HepG2 (cell line): Measurements from ENCODE around the gene NAA38. TPM values are rescaled to one million over a fixed set of nuclear protein-coding genes. Genes with fewer than 3 reads are reported as not detected.

Source experiments
- CHCHD3 ChIP-seq: sonication (generic); formaldehyde crosslinking; IDR thresholded peaks from 2 replicates; pipeline ENCODE4 v1.8.0; 2022; ENCODE audit warnings: mild to moderate bottlenecking, missing genetic modification reagents, moderate library complexity
- DZIP1 ChIP-seq: sonication (generic); formaldehyde crosslinking; IDR thresholded peaks from 2 replicates; pipeline ENCODE4 v1.5.0; 2020; ENCODE audit warnings: mild to moderate bottlenecking, missing genetic modification reagents
- HDAC2 ChIP-seq: sonication (generic); formaldehyde crosslinking; IDR thresholded peaks from 2 replicates; pipeline ENCODE4 v1.4.0; 2020; ENCODE audit warnings: missing genetic modification reagents
- IRF2 ChIP-seq: IDR thresholded peaks from 2 replicates; pipeline ENCODE4 v1.6.1; 2018; ENCODE audit warnings: missing genetic modification reagents, missing compliant biosample characterization
- KDM5A ChIP-seq: fragments of 200-600 bp; sonication (generic); IDR thresholded peaks from 2 replicates; pipeline ENCODE4 v1.7.0; 2018; ENCODE audit warnings: antibody characterized with exemption, mild to moderate bottlenecking, low read length, borderline replicate concordance
- MAZ ChIP-seq, 2 experiments: sonication (generic) in 1 of 2; formaldehyde crosslinking in 1 of 2; IDR thresholded peaks; 2 replicates each; pipeline versions ENCODE4 v1.5.0 to v1.6.1; 2012 to 2020; ENCODE audit warnings: low read depth in 2 of 2, mild to moderate bottlenecking in 2 of 2, borderline replicate concordance in 1 of 2, improper control_type of control experiment in 1 of 2, low read length in 1 of 2, missing genetic modification reagents in 1 of 2, moderate library complexity in 1 of 2
- MLX ChIP-seq: IDR thresholded peaks from 2 replicates; pipeline ENCODE4 v1.6.1; 2016
- POGK ChIP-seq: sonication (generic); formaldehyde crosslinking; conservative IDR thresholded peaks from 2 replicates; pipeline ENCODE4 v1.8.0; 2022; ENCODE audit warnings: mild to moderate bottlenecking, moderate library complexity, missing genetic modification reagents
- RAD21 ChIP-seq: fragments of 450-650 bp; formaldehyde crosslinking; IDR thresholded peaks from 2 replicates; pipeline ENCODE4 v1.5.0; 2020; ENCODE audit warnings: mild to moderate bottlenecking
- REPIN1 ChIP-seq: sonication (generic); formaldehyde crosslinking; IDR thresholded peaks from 2 replicates; pipeline ENCODE4 v1.8.0; 2022; ENCODE audit warnings: missing genetic modification reagents, low read depth, mild to moderate bottlenecking, borderline replicate concordance
- ZNF142 ChIP-seq: sonication (generic); formaldehyde crosslinking; IDR thresholded peaks from 2 replicates; pipeline ENCODE4 v1.4.0; 2020; ENCODE audit warnings: missing genetic modification reagents
- ZNF160 ChIP-seq: sonication (generic); formaldehyde crosslinking; IDR thresholded peaks from 2 replicates; pipeline ENCODE4 v1.8.0; 2022; ENCODE audit warnings: mild to moderate bottlenecking, inconsistent platforms, missing genetic modification reagents
- ZNF276 ChIP-seq: sonication (generic); formaldehyde crosslinking; IDR thresholded peaks from 2 replicates; pipeline ENCODE4 v1.4.0; 2020; ENCODE audit warnings: mild to moderate bottlenecking, low read depth, missing genetic modification reagents
- ZNF33B ChIP-seq: sonication (generic); formaldehyde crosslinking; IDR thresholded peaks from 2 replicates; pipeline ENCODE4 v1.5.1; 2020; ENCODE audit warnings: mild to moderate bottlenecking, missing genetic modification reagents
- ZNF354B ChIP-seq: sonication (generic); formaldehyde crosslinking; IDR thresholded peaks from 2 replicates; pipeline ENCODE4 v1.8.0; 2022; ENCODE audit warnings: mild to moderate bottlenecking, missing genetic modification reagents
- ZNF777 ChIP-seq: sonication (generic); formaldehyde crosslinking; IDR thresholded peaks from 2 replicates; pipeline ENCODE4 v1.4.0; 2020; ENCODE audit warnings: missing genetic modification reagents
- ZSCAN29 ChIP-seq: sonication (generic); formaldehyde crosslinking; conservative IDR thresholded peaks from 2 replicates; pipeline ENCODE4 v1.4.0; 2020; ENCODE audit warnings: mild to moderate bottlenecking, missing genetic modification reagents
- polyA plus RNA-seq, 8 experiments: library from polyadenylated mRNA; depleted of rRNA in 3 of 8; stranded (reverse) in 7 of 8; unstranded in 1 of 8; fragments of >200 nt; fragmentation: Illumina TruSeq in 4 of 8; extraction: Trizol in 4 of 8; gene quantifications; 2 replicates each; pipeline versions ENCODE4 v1.2.1 to v1.2.3, GENCODE V29; 2011 to 2016; ENCODE audit warnings: low read depth in 4 of 8, missing spikeins in 1 of 8, mixed read lengths in 1 of 8; ENCODE audit not compliant: insufficient read depth in 1 of 8
- total RNA-seq, 5 experiments: library from RNA; depleted of rRNA; stranded (reverse); fragments of >200 nt; fragmentation: Illumina TruSeq; extraction: Trizol; gene quantifications; 2 replicates each; pipeline ENCODE4 v1.2.3, GENCODE V29; 2016; ENCODE audit warnings: low read depth in 1 of 5

The NAA38 gene
- total and polyA plus RNA-seq, 2 of the 13 experiments (the other 11 are each of a cell fraction or from before 2014, with no cell fraction given), result 46.9 to 91.6 TPM

- TF ChIP-seq ZNF142 (CRISPR knock-in tag) (no peak), KDM5A (no peak), ZNF33B (CRISPR knock-in tag) (no peak), ZNF354B (CRISPR knock-in tag) (no peak), ZNF276 (CRISPR knock-in tag) (no peak), IRF2 (CRISPR knock-in tag) (peak; percentile 4; the same call in 1 of the 2 replicates), MLX (CRISPR knock-in tag) (no peak), ZNF777 (CRISPR knock-in tag) (0 out of 2 replicates have a peak, but pooled peaks have one; percentile 25), DZIP1 (no peak), ZNF160 (no peak), ZSCAN29 (CRISPR knock-in tag) (no peak), REPIN1 (no peak), MAZ (IDR thresholded peaks at IDR 0.05; ENCODE audit: borderline replicate concordance, low read depth, low read length) (no peak), MAZ (CRISPR knock-in tag; IDR thresholded peaks at IDR 0.05; ENCODE audit: low read depth) (no peak), RAD21 (CRISPR knock-in tag) (peak; percentile 52; the same call in 1 of the 2 replicates), CHCHD3 (CRISPR knock-in tag) (no peak), HDAC2 (CRISPR knock-in tag) (no peak), POGK (no peak)
Observed at GRCh38 chr17:7858522-7858810, 1.1 kb upstream of the NAA38 start (continued).
